ENCODE data around the gene CDH3. TPM values are rescaled to one million over a fixed set of nuclear protein-coding genes. Genes with fewer than 3 reads are reported as not detected.

Gene CDH3
- polyA plus RNA-seq, 1 donor (not counting 4 experiments of a cell fraction or from before 2014, with no cell fraction given), result 366 TPM

GRCh38 chr16:68612996-68613395 is 32.1 kb upstream of the CDH3 start:
- H3K27me3 ChIP-seq (ENCODE audit: control insufficient read depth, extremely low read depth, insufficient read depth, low read length), result no peaks in the 10 kb centered on the region
- H3K36me3 ChIP-seq (ENCODE audit: control insufficient read depth in 2 of 2, extremely low read depth in 1 of 2, insufficient read depth in 2 of 2, low read length in 2 of 2), result no peaks in the 10 kb centered on the region
- H4K20me1 ChIP-seq (ENCODE audit: control insufficient read depth, extremely low read depth, insufficient read depth, low read length), result no peaks in the 10 kb centered on the region
- H3K9me1 ChIP-seq (ENCODE audit: control insufficient read depth, extremely low read depth, insufficient read depth, low read length), result no peaks in the 10 kb centered on the region
- H3K9me3 ChIP-seq (ENCODE audit: control insufficient read depth, low read depth, low read length), result no peaks in the 10 kb centered on the region
- H2AFZ ChIP-seq (ENCODE audit: control insufficient read depth, low read length), result no peak overlapping the region
- H3K4me3 ChIP-seq (ENCODE audit: control insufficient read depth in 2 of 3, extremely low read depth in 1 of 3, insufficient read depth in 2 of 3, low read depth in 1 of 3, low read length in 3 of 3), result no peak overlapping the region
- no peak overlapping the region for H3K9ac ChIP-seq (ENCODE audit: control insufficient read depth, extremely low read depth, insufficient read depth, low read length)
- dilution Hi-C loops (cut with MboI; ENCODE audit: extremely low pct_ligation_motif_present, low sequenced_read_pairs), result no loop called here
- H3K4me1 ChIP-seq (ENCODE audit: control insufficient read depth, extremely low read depth, insufficient read depth, low read length), result no peaks in the 10 kb centered on the region
- DNase-seq (ENCODE audit: low read depth, low spot score) (no peak), FAIRE-seq (no peak)
- H3K27ac ChIP-seq (ENCODE audit: control insufficient read depth, insufficient read depth, low read length), result no peak overlapping the region
- TF ChIP-seq CTCF (optimal IDR thresholded peaks at IDR 0.05 in 1 of 3, IDR thresholded peaks at IDR 0.05 in 1 of 3, conservative IDR thresholded peaks at IDR 0.05 in 1 of 3; ENCODE audit: extremely low read depth in 1 of 3, insufficient read depth in 2 of 3, low read length in 3 of 3) (no peak), EZH2 (IDR thresholded peaks at IDR 0.05; ENCODE audit: low read length) (no peak)
- no peak overlapping the region for H3K4me2 ChIP-seq (ENCODE audit: control insufficient read depth, extremely low read depth, insufficient read depth, low read depth, low read length)
- no peaks in the 10 kb centered on the region for H3K79me2 ChIP-seq (ENCODE audit: control insufficient read depth, insufficient read depth, low read length)

- no peak for FAIRE-seq
Observed at GRCh38 chr16:68617734-68618133, 27.4 kb upstream of the CDH3 start.

More at GRCh38 chr16:68617734-68618133, 27.4 kb upstream of the CDH3 start:
- Histone ChIP-seq H3K27ac (ENCODE audit: control insufficient read depth, insufficient read depth, low read length) (no peak overlapping the region), H3K27me3 (ENCODE audit: control insufficient read depth, extremely low read depth, insufficient read depth, low read length) (no peaks in the 10 kb centered on the region), H3K36me3 (ENCODE audit: control insufficient read depth in 2 of 2, extremely low read depth in 1 of 2, insufficient read depth in 2 of 2, low read length in 2 of 2) (no peaks in the 10 kb centered on the region), H2AFZ (ENCODE audit: control insufficient read depth, low read length) (no peak overlapping the region), H4K20me1 (ENCODE audit: control insufficient read depth, extremely low read depth, insufficient read depth, low read length) (no peaks in the 10 kb centered on the region), H3K9me3 (ENCODE audit: control insufficient read depth, low read depth, low read length) (no peaks in the 10 kb centered on the region), H3K4me3 (ENCODE audit: control insufficient read depth in 2 of 3, extremely low read depth in 1 of 3, insufficient read depth in 2 of 3, low read depth in 1 of 3, low read length in 3 of 3) (no peak overlapping the region), H3K9ac (ENCODE audit: control insufficient read depth, extremely low read depth, insufficient read depth, low read length) (no peak overlapping the region), H3K9me1 (ENCODE audit: control insufficient read depth, extremely low read depth, insufficient read depth, low read length) (no peaks in the 10 kb centered on the region), H3K79me2 (ENCODE audit: control insufficient read depth, insufficient read depth, low read length) (no peaks in the 10 kb centered on the region), H3K4me1 (ENCODE audit: control insufficient read depth, extremely low read depth, insufficient read depth, low read length) (no peaks in the 10 kb centered on the region), H3K4me2 (ENCODE audit: control insufficient read depth, extremely low read depth, insufficient read depth, low read depth, low read length) (no peak overlapping the region)
- dilution Hi-C loops (cut with MboI; ENCODE audit: extremely low pct_ligation_motif_present, low sequenced_read_pairs), result no loop called here
- no peak for TF ChIP-seq CTCF (optimal IDR thresholded peaks at IDR 0.05 in 1 of 3, IDR thresholded peaks at IDR 0.05 in 1 of 3, conservative IDR thresholded peaks at IDR 0.05 in 1 of 3; ENCODE audit: extremely low read depth in 1 of 3, insufficient read depth in 2 of 3, low read length in 3 of 3)
- TF ChIP-seq EZH2 (IDR thresholded peaks at IDR 0.05; ENCODE audit: low read length), result no peak
- no peak for DNase-seq (ENCODE audit: low read depth, low spot score)

Measured in keratinocyte (primary cell).